ENCODE results near the gene MBIP. TPM values are rescaled to one million over a fixed set of nuclear protein-coding genes. Genes with fewer than 3 reads are reported as not detected.
"Not testable (repeated sequence)": the region's sequence is repeated elsewhere in the genome, so short reads cannot be mapped to it uniquely, and the experiment has no call there.

Gene MBIP
- total RNA-seq, 2 donors from 2014 or later, result 4.5 to 10.1 TPM

DNA sequence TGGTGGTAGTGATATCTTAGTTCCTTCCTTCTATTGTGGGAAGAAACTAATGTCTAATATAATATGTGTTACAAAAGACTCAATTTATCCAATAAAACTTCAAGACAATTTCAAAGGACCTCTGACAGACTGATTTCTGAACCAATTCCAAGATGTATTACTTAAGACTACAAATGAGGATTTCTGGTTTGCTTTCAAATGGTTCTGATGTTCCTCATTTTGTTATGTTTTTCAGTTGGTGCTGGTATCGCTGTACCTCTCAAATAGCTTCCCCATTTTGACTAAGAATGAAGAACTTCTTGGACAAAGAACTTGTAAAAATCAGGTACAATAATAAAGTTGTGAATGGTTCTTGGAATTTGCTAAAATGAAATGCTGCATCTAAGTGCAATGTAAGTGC, 19.4 kb upstream of the MBIP start:
- no peaks in the 10 kb centered on the region for H3K36me3 ChIP-seq
- no peak overlapping the region for H3K4me3 ChIP-seq
- no peak overlapping the region for H3K27ac ChIP-seq
- no peaks in the 10 kb centered on the region for H3K9me3 ChIP-seq
- H3K27me3 ChIP-seq, result no peaks in the 10 kb centered on the region
- DNase-seq (ENCODE audit: low spot score), result no peak
- TF ChIP-seq, protein P1, sequence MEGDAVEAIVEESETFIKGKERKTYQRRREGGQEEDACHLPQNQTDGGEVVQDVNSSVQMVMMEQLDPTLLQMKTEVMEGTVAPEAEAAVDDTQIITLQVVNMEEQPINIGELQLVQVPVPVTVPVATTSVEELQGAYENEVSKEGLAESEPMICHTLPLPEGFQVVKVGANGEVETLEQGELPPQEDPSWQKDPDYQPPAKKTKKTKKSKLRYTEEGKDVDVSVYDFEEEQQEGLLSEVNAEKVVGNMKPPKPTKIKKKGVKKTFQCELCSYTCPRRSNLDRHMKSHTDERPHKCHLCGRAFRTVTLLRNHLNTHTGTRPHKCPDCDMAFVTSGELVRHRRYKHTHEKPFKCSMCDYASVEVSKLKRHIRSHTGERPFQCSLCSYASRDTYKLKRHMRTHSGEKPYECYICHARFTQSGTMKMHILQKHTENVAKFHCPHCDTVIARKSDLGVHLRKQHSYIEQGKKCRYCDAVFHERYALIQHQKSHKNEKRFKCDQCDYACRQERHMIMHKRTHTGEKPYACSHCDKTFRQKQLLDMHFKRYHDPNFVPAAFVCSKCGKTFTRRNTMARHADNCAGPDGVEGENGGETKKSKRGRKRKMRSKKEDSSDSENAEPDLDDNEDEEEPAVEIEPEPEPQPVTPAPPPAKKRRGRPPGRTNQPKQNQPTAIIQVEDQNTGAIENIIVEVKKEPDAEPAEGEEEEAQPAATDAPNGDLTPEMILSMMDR (IDR thresholded peaks at IDR 0.05), result no peak
- no peaks in the 10 kb centered on the region for H3K4me1 ChIP-seq

DNA sequence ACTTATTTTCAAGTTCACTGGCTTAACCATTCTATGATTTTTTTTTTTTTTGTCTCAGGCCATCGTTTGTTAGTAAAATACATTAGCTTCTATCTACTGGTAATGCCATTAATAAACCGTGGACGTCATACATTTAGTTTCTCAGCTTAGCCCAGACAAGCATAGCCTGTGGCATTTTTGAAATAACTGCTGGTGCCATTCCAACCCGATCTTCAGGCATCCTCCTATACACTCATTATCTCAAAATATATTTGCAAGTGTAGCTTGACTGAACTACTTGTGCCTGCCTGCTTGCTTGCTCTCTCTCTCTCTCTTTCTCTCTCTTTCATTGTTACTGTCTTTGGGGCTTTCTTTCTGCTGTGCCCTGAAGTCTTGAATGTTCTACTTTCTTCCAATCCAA, 12.7 kb upstream of the MBIP start:
- no peak for DNase-seq (ENCODE audit: low spot score)
- Histone ChIP-seq H3K27ac (no peak overlapping the region), H3K4me1 (no peaks in the 10 kb centered on the region), H3K9me3 (no peaks in the 10 kb centered on the region), H3K27me3 (no peaks in the 10 kb centered on the region), H3K4me3 (no peak overlapping the region), H3K36me3 (no peaks in the 10 kb centered on the region)
- TF ChIP-seq, protein P1 (IDR thresholded peaks at IDR 0.05), result no peak

DNA sequence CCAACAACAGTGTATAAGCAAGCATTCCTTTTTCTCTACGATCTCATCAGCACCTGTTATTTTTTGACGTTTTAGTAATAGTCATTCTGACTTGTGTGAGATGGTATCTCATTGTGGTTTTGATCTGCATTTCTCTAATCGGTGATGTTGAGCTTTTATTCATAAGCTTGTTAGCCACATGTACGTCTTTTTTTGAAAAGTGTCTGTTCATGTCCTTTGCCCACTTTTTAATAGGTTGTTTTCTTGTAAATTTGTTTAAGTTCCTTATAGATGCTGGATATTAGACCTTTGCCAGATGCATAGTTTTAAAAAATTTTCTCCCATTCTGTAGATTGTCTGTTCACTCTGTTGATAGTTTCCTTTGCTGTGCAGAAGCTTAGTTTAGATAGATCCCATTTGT, 7.1 kb upstream of the MBIP start:
- DNase-seq (ENCODE audit: low spot score); H3K27ac ChIP-seq; H3K4me3 ChIP-seq; H3K27me3 ChIP-seq; H3K36me3 ChIP-seq; H3K4me1 ChIP-seq; H3K9me3 ChIP-seq: not testable (repeated sequence)

DNA sequence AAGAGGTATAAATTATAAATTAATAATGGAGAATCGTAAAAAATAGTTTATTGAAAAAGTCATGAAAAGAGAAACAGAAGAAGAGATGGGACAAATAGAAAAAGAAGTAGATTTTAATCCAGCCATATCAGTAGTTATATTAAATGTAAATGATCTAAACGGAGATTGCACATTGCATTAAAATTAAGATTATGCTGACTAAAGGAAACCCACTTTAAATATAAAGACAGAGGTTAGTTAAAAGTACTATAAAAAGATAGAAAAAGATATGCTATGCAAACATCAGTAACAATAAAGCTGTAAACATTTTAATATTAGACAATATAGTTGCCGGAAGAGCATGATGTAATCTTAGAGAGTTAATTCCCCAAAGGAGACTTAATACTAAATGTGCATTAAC, 5.4 kb upstream of the MBIP start:
- Histone ChIP-seq H3K36me3 (no peaks in the 10 kb centered on the region), H3K9me3 (peaks cover 0 to 6% of the 10 kb centered on the region in 2 donors), H3K27me3 (no peaks in the 10 kb centered on the region), H3K4me1 (no peaks in the 10 kb centered on the region), H3K4me3 (no peak overlapping the region), H3K27ac (no peak overlapping the region)
- TF ChIP-seq, protein P1 (IDR thresholded peaks at IDR 0.05), result no peak
- no peak for DNase-seq (ENCODE audit: low spot score)

DNA sequence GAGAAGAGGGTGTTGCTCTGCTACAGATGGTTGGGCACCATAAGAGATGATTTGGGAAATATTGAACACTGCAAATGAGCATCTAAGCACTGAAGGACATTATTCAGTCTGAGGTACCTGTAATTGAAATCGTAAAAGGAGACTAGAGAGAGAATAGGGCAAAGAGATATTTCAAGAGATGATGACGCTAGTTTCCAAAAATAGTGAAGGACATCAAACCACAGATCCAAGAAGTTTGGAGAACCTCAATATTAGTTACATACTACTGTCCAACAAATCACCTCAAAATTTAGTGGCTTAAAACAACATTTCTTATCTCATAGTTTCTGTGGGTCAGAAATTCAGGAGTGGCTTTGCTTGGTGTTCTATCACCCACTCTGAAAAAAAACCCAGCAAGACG, 4.5 kb upstream of the MBIP start:
- H3K4me3 ChIP-seq, result no peak overlapping the region
- TF ChIP-seq, protein P1 (IDR thresholded peaks at IDR 0.05), result no peak
- H3K36me3 ChIP-seq, result no peaks in the 10 kb centered on the region
- H3K9me3 ChIP-seq, result peaks cover 0 to 6% of the 10 kb centered on the region in 2 donors
- H3K27me3 ChIP-seq, result no peaks in the 10 kb centered on the region
- no peak for DNase-seq (ENCODE audit: low spot score)
- no peaks in the 10 kb centered on the region for H3K4me1 ChIP-seq
- no peak overlapping the region for H3K27ac ChIP-seq

DNA sequence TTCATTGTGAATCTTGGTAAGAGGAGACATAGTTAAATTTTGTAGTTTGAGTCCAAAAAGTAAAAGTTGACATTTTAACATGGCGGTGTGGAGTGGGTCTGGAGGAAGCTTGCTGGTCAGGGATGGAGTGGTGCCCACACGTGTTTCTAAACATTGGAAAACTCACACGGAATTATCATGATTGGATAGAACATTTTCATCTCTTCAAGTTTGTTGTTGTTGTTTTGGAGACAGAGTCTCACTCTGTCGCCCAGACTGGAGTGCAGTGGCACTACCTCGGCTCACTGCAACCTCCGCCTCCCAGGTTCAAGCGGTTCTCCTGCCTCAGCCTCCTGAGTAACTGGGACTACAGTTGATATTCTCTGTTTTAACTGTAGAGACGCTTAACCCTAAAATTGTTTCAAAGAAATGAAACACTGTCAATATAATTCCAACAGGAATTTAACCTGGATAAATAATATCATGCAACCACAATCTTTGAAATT, 502 bp upstream of the MBIP start:
- DNase-seq (ENCODE audit: low spot score), result no peak

More for the DNA sequence above, 502 bp upstream of the MBIP start:
- Histone ChIP-seq H3K4me1 (peaks cover 0 to 4% of the 10 kb centered on the region in 2 donors), H3K9me3 (no peaks in the 10 kb centered on the region), H3K27me3 (no peaks in the 10 kb centered on the region), H3K4me3 (peak overlapping the region; percentile 81 to 84), H3K36me3 (no peaks in the 10 kb centered on the region), H3K27ac (peak overlapping the region; percentile 76 to 81)
- TF ChIP-seq, protein P1 (IDR thresholded peaks at IDR 0.05), result no peak

All from right atrium auricular region (tissue), 2 donors.